Activated naive CD4-positive, alpha-beta T cell treated with anti-CD3 and anti-CD28 coated beads, Interleukin-2, amount 10 ng/mL, durations not matched to agents 7 days and 5 days (primary cell): Measurements from ENCODE around the gene BCAS1.

ENCODE experiments used
- CTCF ChIA-PET: fragments of 350-600 bp; sonication (Branson Sonifier 250); formaldehyde crosslinking; loops from one replicate; lab custom pipeline; 2021; ENCODE audit warnings: antibody characterized with exemption; lab: Charles Lee
- DNase-seq: peaks from one replicate; pipeline ENCODE4 v3.0.0-alpha.2; 2020
- H3K27ac Mint-ChIP-seq: one replicate; pipeline ENCODE4 v1.8.0; 2021; ENCODE audit warnings: mild to moderate bottlenecking, moderate library complexity, mixed read lengths
- H3K27me3 Mint-ChIP-seq: one replicate; pipeline ENCODE4 v1.8.0; 2021; ENCODE audit warnings: mild to moderate bottlenecking, mixed read lengths
- H3K36me3 Mint-ChIP-seq: one replicate; pipeline ENCODE4 v1.8.0; 2021; ENCODE audit warnings: mixed read lengths
- H3K4me1 Mint-ChIP-seq: one replicate; pipeline ENCODE4 v1.8.0; 2021; ENCODE audit warnings: mixed read lengths
- H3K4me3 Mint-ChIP-seq: one replicate; pipeline ENCODE4 v1.8.0; 2021; ENCODE audit warnings: mild to moderate bottlenecking, moderate library complexity, mixed read lengths
- H3K9me3 Mint-ChIP-seq: one replicate; pipeline ENCODE4 v1.8.0; 2021; ENCODE audit warnings: mixed read lengths

BCAS1 gene

GRCh38 chr20:54043076-54043967 is 27.1 kb downstream of the BCAS1 start:
- H3K36me3 Mint-ChIP-seq = peaks cover 7% of the 10 kb centered on the region
- H3K4me3 Mint-ChIP-seq = no peak overlapping the region
- peaks cover under 1% of the 10 kb centered on the region for H3K27me3 Mint-ChIP-seq
- peaks cover 18% of the 10 kb centered on the region for H3K9me3 Mint-ChIP-seq
- no peak overlapping the region for H3K27ac Mint-ChIP-seq
- peaks cover 29% of the 10 kb centered on the region for H3K4me1 Mint-ChIP-seq
- CTCF ChIA-PET = interaction anchor here (0.9 to 1.2 kb wide), 4 partner anchors 10 to 156 kb away, joined by 3 to 4 read pairs (median 4); no protein-coding TSS in a partner anchor
- DNase-seq = no peak

DNA sequence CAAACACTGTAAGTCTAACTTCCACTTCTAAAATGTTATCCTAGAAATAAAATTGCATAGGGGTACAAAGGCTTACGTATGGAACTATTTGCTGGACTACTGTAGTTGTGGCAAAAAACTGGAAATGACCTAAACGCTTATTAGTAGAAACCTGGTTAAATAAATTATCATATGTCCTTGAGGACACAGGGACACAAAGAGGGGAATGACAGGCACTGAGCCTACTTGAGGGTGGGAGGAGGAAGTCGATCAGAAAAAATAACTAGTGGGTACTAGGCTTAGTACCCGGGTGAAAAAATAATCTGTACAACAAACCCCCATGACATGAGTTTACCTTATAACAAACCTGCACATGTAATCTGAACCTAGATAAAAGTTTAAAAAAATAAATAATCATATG is 28.4 kb downstream of the BCAS1 start:
- Mint-ChIP-seq H3K9me3 (peaks cover 5% of the 10 kb centered on the region), H3K4me1 (peaks cover 16% of the 10 kb centered on the region), H3K36me3 (peaks cover 2% of the 10 kb centered on the region), H3K4me3 (no peak overlapping the region), H3K27ac (no peak overlapping the region), H3K27me3 (peaks cover 3% of the 10 kb centered on the region)
- DNase-seq = no peak
- CTCF ChIA-PET = no interaction called here

DNA sequence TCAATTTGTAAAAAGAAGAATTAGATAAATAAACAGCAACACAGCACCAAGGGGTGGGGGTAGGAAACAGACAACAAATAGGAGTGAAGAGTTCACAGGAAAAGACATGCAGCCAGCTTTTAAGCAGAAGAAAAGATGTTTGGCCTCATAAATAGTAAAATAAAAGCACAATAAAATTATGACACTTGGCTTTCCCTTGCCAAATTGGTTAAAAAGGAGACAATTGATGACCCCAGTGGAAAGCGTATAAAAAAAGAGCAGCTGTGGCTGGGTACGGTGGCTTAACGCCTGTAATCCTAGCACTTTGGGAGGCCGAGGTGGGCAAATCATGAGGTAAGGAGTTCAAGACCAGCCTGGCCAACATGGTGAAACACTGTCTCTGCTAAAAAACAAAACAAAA is 29.1 kb downstream of the BCAS1 start:
- CTCF ChIA-PET = no interaction called here
- Mint-ChIP-seq H3K27ac (no peak overlapping the region), H3K9me3 (peaks cover 3% of the 10 kb centered on the region), H3K27me3 (peaks cover 3% of the 10 kb centered on the region), H3K36me3 (peaks cover 2% of the 10 kb centered on the region), H3K4me1 (peaks cover 14% of the 10 kb centered on the region), H3K4me3 (no peak overlapping the region)
- no peak for DNase-seq

DNA sequence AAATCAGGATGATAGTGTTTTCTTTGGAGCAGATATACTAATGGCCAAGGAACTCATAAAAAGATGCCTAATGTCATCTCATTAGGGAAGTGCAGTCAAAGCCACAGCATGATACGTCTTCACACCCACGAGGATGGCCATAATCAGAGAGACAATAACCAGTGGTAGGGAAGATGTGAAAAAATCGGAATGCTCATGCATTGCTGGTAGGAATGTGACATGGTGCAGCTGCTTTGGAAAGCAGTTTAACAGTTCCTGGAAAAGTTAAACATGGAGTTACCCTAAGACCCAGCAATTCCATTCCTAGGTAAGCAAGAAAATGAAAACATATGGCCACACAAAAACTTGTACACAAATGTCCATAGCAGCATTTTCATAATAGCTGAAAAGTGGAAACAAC is 29.9 kb downstream of the BCAS1 start:
- H3K27me3 Mint-ChIP-seq = peaks cover 3% of the 10 kb centered on the region
- H3K27ac Mint-ChIP-seq = no peak overlapping the region
- H3K9me3 Mint-ChIP-seq = no peaks in the 10 kb centered on the region
- H3K4me3 Mint-ChIP-seq = no peak overlapping the region
- no peaks in the 10 kb centered on the region for H3K36me3 Mint-ChIP-seq
- DNase-seq = no peak
- CTCF ChIA-PET = no interaction called here
- H3K4me1 Mint-ChIP-seq = peaks cover 12% of the 10 kb centered on the region

DNA sequence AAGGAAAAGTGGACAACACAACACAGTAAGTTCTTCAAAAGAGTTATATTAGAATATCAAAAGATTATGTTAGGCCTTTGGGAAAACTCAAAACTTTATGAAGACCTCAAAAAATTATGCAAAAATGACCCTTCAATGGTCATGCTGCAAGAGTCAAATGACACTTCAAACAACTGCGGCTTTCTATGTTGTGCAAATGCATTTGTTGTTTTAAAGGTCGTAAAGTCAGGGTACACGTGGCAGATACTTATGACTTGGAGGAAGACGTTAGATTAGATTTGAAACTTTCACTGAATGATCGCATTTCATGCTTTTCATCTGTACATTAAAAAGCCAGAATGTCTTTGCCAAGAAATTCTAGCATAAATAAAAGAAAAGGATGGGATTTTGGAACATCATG is 31.4 kb downstream of the BCAS1 start:
- CTCF ChIA-PET = no interaction called here
- H3K9me3 Mint-ChIP-seq = no peaks in the 10 kb centered on the region

GRCh38 chr20:54037525-54037924 is 32.9 kb downstream of the BCAS1 start:
- H3K4me3 Mint-ChIP-seq = no peak overlapping the region
- H3K27ac Mint-ChIP-seq = no peak overlapping the region
- peaks cover 3% of the 10 kb centered on the region for H3K27me3 Mint-ChIP-seq
- DNase-seq = no peak
- H3K4me1 Mint-ChIP-seq = peaks cover under 1% of the 10 kb centered on the region
- H3K36me3 Mint-ChIP-seq = no peaks in the 10 kb centered on the region
- peaks cover 6% of the 10 kb centered on the region for H3K9me3 Mint-ChIP-seq
- CTCF ChIA-PET = no interaction called here

More for the DNA sequence above, 31.4 kb downstream of the BCAS1 start:
- H3K4me3 Mint-ChIP-seq = no peak overlapping the region
- peaks cover 8% of the 10 kb centered on the region for H3K4me1 Mint-ChIP-seq
- DNase-seq = no peak
- H3K27ac Mint-ChIP-seq = no peak overlapping the region
- no peaks in the 10 kb centered on the region for H3K36me3 Mint-ChIP-seq
- H3K27me3 Mint-ChIP-seq = peaks cover 3% of the 10 kb centered on the region

- H3K9me3 Mint-ChIP-seq = peaks cover 9% of the 10 kb centered on the region
- no peaks in the 10 kb centered on the region for H3K4me1 Mint-ChIP-seq
- no peaks in the 10 kb centered on the region for H3K36me3 Mint-ChIP-seq
- CTCF ChIA-PET = no interaction called here
- H3K27me3 Mint-ChIP-seq = peaks cover 9% of the 10 kb centered on the region
- DNase-seq = no peak
- H3K4me3 Mint-ChIP-seq = no peak overlapping the region
- H3K27ac Mint-ChIP-seq = no peak overlapping the region
Measured at GRCh38 chr20:54029643-54030042, 40.8 kb downstream of the BCAS1 start.

- no peak overlapping the region for H3K4me3 Mint-ChIP-seq
- peaks cover 9% of the 10 kb centered on the region for H3K9me3 Mint-ChIP-seq
- CTCF ChIA-PET = no interaction called here
- H3K27me3 Mint-ChIP-seq = peaks cover 14% of the 10 kb centered on the region
- no peak overlapping the region for H3K27ac Mint-ChIP-seq
- H3K36me3 Mint-ChIP-seq = no peaks in the 10 kb centered on the region
- DNase-seq = no peak
- H3K4me1 Mint-ChIP-seq = no peaks in the 10 kb centered on the region
Measured at GRCh38 chr20:54029176-54029575, 41.2 kb downstream of the BCAS1 start.

- CTCF ChIA-PET = no interaction called here
- Mint-ChIP-seq H3K4me3 (no peak overlapping the region), H3K27ac (no peak overlapping the region), H3K36me3 (no peaks in the 10 kb centered on the region), H3K9me3 (peaks cover 9% of the 10 kb centered on the region), H3K4me1 (no peaks in the 10 kb centered on the region), H3K27me3 (peaks cover 14% of the 10 kb centered on the region)
- no peak for DNase-seq
Measured at GRCh38 chr20:54028276-54029011, 42.0 kb downstream of the BCAS1 start.

GRCh38 chr20:54027704-54028103 is 42.7 kb downstream of the BCAS1 start:
- H3K4me1 Mint-ChIP-seq = no peaks in the 10 kb centered on the region
- no peak for DNase-seq
- H3K27me3 Mint-ChIP-seq = peaks cover 14% of the 10 kb centered on the region
- peaks cover 5% of the 10 kb centered on the region for H3K9me3 Mint-ChIP-seq
- H3K36me3 Mint-ChIP-seq = no peaks in the 10 kb centered on the region
- no peak overlapping the region for H3K4me3 Mint-ChIP-seq
- CTCF ChIA-PET = no interaction called here
- no peak overlapping the region for H3K27ac Mint-ChIP-seq

DNA sequence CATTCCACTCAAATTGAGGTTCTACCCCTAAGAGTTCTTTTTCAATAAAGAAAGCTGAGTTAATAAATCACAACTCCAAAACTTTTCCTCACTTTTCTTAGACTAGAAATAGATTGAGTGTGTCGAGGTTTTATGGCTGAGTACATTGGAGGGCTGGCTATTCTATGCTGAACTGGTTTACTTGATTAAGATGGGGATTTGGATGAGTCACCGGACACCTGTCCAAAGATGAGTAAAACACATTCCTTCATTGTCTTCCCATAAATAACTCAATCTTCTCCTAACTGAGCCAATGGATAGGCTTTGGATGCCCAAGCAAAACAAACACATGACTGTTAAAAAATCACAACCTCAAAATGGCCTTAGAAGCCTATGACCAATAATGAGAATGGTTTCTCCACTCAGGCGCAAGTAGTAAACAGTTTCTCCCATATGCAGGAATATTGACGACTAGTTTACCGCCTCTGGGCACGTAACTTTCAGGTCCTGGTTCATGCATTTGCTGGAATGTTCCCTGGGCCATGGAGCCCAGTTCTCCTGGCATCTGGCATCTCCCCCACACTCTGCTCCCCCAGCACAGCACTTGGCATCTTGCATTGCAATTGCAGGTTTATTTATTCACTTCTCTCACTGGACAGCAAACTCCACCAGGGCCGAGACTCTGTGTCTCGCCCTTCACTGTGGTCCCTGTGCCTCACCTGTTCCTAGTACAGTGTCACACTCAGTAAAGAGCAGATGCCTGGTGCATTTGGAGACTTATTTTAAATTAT is 43.9 kb downstream of the BCAS1 start:
- peaks cover 14% of the 10 kb centered on the region for H3K27me3 Mint-ChIP-seq
- H3K9me3 Mint-ChIP-seq = no peaks in the 10 kb centered on the region
- H3K4me1 Mint-ChIP-seq = no peaks in the 10 kb centered on the region
- DNase-seq = no peak
- H3K4me3 Mint-ChIP-seq = no peak overlapping the region
- H3K36me3 Mint-ChIP-seq = no peaks in the 10 kb centered on the region
- H3K27ac Mint-ChIP-seq = no peak overlapping the region
- CTCF ChIA-PET = no interaction called here

DNA sequence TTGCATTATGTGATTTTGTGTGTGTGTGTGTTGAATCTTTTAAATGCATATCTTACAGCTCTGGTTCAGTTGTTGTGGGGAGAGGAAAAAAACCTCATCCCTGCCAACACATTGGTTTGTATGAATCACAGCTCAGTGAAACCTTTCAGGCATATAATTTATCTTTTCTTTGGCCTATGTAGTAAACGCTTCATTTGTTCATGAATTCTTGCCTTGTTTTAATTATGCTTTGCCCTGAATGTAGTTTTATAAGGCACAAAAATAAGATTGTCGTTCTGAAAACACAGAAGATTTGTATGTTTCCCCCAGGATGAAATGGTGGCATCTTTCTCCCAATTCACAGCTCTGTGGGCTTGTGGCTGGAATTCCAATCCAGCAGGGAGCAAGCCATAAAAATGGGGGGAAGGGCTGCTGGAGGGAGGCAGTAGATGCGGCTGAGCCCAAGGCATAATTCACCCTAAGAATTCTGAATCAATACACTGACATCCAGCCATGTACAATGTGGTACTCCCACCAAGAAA is 45.1 kb downstream of the BCAS1 start:
- H3K4me1 Mint-ChIP-seq = no peaks in the 10 kb centered on the region
- no peaks in the 10 kb centered on the region for H3K36me3 Mint-ChIP-seq
- no peaks in the 10 kb centered on the region for H3K9me3 Mint-ChIP-seq
- no peak for DNase-seq
- CTCF ChIA-PET = no interaction called here
- H3K4me3 Mint-ChIP-seq = no peak overlapping the region
- no peak overlapping the region for H3K27ac Mint-ChIP-seq
- H3K27me3 Mint-ChIP-seq = peaks cover 14% of the 10 kb centered on the region

GRCh38 chr20:54023406-54023805 is 47.0 kb downstream of the BCAS1 start:
- CTCF ChIA-PET = interaction anchor here (0.7 to 1.8 kb wide), 2 partner anchors 34 to 554 kb away, joined by 3 to 4 read pairs; no protein-coding TSS in a partner anchor
- H3K36me3 Mint-ChIP-seq = no peaks in the 10 kb centered on the region

More at GRCh38 chr20:54023406-54023805, 47.0 kb downstream of the BCAS1 start:
- Mint-ChIP-seq H3K9me3 (no peaks in the 10 kb centered on the region), H3K4me3 (no peak overlapping the region), H3K27ac (no peak overlapping the region), H3K4me1 (no peaks in the 10 kb centered on the region), H3K27me3 (peaks cover 10% of the 10 kb centered on the region)
- DNase-seq = no peak
